ENCODE measurements around the gene STXBP6. TPM values are rescaled to one million over a fixed set of nuclear protein-coding genes. Genes with fewer than 3 reads are reported as not detected.

STXBP6 gene
- total and polyA plus RNA-seq, 2 experiments from 2014 or later = 19.7 to 29.0 TPM

GRCh38 chr14:25094171-25094907, 44.4 kb upstream of the STXBP6 start:
- peaks cover 12% of the 10 kb centered on the region for H3K4me1 ChIP-seq (ENCODE audit: insufficient read depth)
- H3K4me3 ChIP-seq = no peak overlapping the region
- H4K20me1 ChIP-seq (replicated peaks; ENCODE audit: insufficient read depth) = no peaks in the 10 kb centered on the region
- peak overlapping the region; percentile 35; the same call in 1 of the 2 replicates for H3K4me2 ChIP-seq
- Mint-ChIP-seq H3K4me3 (no peak overlapping the region), H3K27ac (no peak overlapping the region), H3K36me3 (ENCODE audit: low read depth) (no peaks in the 10 kb centered on the region), H3K27me3 (ENCODE audit: insufficient read depth, low read depth, poor library complexity) (peaks cover 3% of the 10 kb centered on the region), H3K4me1 (peaks cover 24% of the 10 kb centered on the region), H3K9me3 (no peaks in the 10 kb centered on the region)
- H3K36me3 ChIP-seq (ENCODE audit: insufficient read depth) = no peaks in the 10 kb centered on the region
- no peaks in the 10 kb centered on the region for H3K79me2 ChIP-seq (replicated peaks; ENCODE audit: insufficient read depth)
- H3K27ac ChIP-seq (ENCODE audit: low read depth) = no peak overlapping the region; the same call in 1 of the 2 replicates
- TF ChIP-seq NANOG (IDR thresholded peaks at IDR 0.05; ENCODE audit: borderline replicate concordance) (no peak), REST (IDR thresholded peaks at IDR 0.05; ENCODE audit: unreplicated experiment) (no peak), ZNF462 (CRISPR knock-in tag; IDR thresholded peaks at IDR 0.05) (no peak), STAT1 (IDR thresholded peaks at IDR 0.05; ENCODE audit: unreplicated experiment) (no peak), ZNF114 (CRISPR knock-in tag; IDR thresholded peaks at IDR 0.05) (no peak), POLR2AphosphoS5 (IDR thresholded peaks at IDR 0.05; ENCODE audit: low read depth) (no peak), ETS1 (IDR thresholded peaks at IDR 0.05) (no peak), ZNF331 (CRISPR knock-in tag; IDR thresholded peaks at IDR 0.05; ENCODE audit: low read depth) (no peak), EZH2 (IDR thresholded peaks at IDR 0.05; ENCODE audit: low read depth, unreplicated experiment) (no peak), EZH2phosphoT487 (IDR thresholded peaks at IDR 0.05; ENCODE audit: unreplicated experiment) (no peak), CREB1 (CRISPR knock-in tag; IDR thresholded peaks at IDR 0.05; ENCODE audit: low read depth) (no peak), JUNB (IDR thresholded peaks at IDR 0.05; ENCODE audit: unreplicated experiment) (no peak)
- TF ChIP-seq, protein P1, sequence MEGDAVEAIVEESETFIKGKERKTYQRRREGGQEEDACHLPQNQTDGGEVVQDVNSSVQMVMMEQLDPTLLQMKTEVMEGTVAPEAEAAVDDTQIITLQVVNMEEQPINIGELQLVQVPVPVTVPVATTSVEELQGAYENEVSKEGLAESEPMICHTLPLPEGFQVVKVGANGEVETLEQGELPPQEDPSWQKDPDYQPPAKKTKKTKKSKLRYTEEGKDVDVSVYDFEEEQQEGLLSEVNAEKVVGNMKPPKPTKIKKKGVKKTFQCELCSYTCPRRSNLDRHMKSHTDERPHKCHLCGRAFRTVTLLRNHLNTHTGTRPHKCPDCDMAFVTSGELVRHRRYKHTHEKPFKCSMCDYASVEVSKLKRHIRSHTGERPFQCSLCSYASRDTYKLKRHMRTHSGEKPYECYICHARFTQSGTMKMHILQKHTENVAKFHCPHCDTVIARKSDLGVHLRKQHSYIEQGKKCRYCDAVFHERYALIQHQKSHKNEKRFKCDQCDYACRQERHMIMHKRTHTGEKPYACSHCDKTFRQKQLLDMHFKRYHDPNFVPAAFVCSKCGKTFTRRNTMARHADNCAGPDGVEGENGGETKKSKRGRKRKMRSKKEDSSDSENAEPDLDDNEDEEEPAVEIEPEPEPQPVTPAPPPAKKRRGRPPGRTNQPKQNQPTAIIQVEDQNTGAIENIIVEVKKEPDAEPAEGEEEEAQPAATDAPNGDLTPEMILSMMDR (conservative IDR thresholded peaks at IDR 0.05; ENCODE audit: low read depth in 2 of 2) = no peak
- H3K27me3 ChIP-seq (ENCODE audit: insufficient read depth) = no peaks in the 10 kb centered on the region
- H2AFZ ChIP-seq = peak overlapping the region; percentile 25
- H3F3A ChIP-seq (replicated peaks; ENCODE audit: low read depth) = no peaks in the 10 kb centered on the region
- ATAC-seq (no peak; the same call in 1 of the 3 replicates), DNase-seq (ENCODE audit: low spot score) (peak; percentile 40)
- no peaks in the 10 kb centered on the region for H3K9me2 ChIP-seq (ENCODE audit: insufficient read depth)

Measured in GM23338 (cell line).